ENCODE results near the gene SARNP.

Gene SARNP

DNA sequence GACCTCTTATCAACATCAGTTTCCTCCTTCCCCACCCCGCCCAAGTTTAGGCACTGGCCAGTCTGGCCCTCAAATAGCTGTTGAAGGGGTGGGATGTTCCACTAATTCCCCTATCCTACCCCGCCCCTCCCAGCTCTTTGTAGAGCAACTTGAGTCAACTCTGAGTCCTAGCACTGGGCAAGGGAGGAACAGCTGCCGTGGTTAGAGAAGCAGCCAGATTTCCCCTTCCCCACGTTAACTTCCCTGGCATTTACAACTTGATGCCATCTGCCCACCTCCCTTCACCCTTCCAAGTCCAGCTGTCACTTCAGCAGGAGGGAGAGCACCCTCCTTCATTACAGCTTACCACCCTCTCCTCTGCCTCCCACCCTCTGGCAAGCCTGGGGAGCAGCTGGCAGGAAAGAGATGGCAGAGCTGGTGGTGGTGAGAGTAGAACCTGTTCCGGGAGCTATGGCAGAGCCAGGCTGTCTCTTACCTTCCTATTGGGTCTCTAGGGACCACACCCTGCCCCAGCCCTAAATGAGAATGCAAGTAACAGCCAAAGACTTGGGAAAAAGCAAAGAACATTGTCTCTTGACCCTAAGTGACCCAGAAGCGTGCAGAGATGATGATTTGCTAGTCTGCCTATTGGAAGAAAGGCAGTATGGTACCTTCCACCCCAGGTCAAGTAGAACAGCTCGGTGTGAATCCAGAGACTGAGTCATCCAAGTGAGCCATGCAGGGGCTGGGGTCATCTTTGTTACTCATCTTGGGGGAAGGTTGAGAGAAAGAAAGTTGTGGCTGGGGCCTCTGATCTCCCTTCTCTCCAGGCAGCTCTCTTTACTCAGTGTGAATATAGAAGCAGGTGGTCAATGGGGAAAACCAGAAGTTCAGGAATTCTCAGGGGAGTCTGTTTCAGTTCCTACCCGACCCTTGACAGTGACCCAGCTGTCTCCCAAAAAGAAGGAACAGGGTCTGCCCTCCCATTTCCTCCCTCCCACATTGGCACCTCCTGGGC is 100.2 kb downstream of the SARNP start:
- in situ Hi-C loops (cut with MboI; ENCODE audit: low sequenced_read_pairs, unreplicated experiment) = no loop called here
- TF ChIP-seq, protein P1, sequence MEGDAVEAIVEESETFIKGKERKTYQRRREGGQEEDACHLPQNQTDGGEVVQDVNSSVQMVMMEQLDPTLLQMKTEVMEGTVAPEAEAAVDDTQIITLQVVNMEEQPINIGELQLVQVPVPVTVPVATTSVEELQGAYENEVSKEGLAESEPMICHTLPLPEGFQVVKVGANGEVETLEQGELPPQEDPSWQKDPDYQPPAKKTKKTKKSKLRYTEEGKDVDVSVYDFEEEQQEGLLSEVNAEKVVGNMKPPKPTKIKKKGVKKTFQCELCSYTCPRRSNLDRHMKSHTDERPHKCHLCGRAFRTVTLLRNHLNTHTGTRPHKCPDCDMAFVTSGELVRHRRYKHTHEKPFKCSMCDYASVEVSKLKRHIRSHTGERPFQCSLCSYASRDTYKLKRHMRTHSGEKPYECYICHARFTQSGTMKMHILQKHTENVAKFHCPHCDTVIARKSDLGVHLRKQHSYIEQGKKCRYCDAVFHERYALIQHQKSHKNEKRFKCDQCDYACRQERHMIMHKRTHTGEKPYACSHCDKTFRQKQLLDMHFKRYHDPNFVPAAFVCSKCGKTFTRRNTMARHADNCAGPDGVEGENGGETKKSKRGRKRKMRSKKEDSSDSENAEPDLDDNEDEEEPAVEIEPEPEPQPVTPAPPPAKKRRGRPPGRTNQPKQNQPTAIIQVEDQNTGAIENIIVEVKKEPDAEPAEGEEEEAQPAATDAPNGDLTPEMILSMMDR (IDR thresholded peaks at IDR 0.05; ENCODE audit: borderline replicate concordance, control extremely low read depth, extremely low read depth, insufficient read depth, missing control alignments) = no peak
- DNase-seq (ENCODE audit: low spot score) = no peak

DNA sequence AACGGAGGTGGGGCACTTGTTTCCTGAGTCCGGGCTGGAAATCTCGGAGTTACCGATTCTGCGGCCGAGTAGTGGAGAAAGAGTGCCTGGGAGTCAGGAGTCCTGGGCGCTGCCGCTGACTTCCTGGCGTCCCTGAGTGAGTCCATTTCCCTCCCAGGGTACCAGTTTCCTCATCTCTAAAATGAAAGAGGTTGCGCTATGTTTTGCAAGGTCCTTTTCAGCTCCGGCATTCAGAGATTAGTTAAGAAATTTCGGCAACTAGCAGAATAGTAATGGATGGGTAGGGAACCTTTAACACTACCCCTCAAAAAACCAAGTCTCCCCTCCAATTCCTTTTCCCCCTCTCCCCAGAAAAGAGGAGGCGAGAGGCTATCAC is 101.0 kb downstream of the SARNP start:
- in situ Hi-C loops (cut with MboI; ENCODE audit: low sequenced_read_pairs, unreplicated experiment) = no loop called here
- no peak for DNase-seq (ENCODE audit: low spot score)
- TF ChIP-seq, protein P1 (IDR thresholded peaks at IDR 0.05; ENCODE audit: borderline replicate concordance, control extremely low read depth, extremely low read depth, insufficient read depth, missing control alignments) = no peak

DNA sequence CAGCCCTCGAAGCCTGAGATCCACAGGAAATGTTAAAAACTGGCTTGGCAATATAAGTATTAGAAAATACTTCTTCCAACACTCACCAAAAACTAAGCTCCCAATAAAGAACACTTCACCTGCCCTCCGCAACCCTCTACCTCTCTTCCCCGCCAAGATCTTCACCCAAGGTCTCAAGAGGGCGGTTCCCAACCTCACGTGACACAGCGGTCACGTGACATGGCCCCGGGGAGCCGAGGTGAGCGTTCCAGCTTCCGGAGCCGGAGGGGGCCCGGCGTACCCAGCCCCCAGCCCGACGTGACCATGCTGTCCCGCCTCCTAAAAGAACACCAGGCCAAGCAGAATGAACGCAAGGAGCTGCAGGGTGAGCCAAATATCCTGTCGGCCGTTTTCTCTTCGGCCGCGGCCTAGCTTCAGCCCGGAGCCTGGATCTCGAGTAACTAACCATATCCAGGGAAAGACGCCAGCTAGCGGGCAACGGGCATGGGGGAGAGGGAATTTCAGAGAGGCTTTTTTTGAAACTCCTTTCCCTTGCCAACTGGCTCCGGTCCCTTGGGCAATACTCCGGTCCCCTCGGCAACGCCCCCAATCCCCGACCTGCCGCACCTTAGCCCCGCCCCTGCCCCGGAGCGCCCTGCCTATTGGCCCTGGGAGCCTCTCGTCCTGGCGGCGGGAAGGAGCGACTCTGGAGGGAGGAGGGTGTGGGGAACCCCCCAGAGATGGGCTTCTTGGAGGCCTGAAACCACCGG is 101.5 kb downstream of the SARNP start, which contains the start of gene BLOC1S1:
TSS of gene BLOC1S1 (plus strand) at position 214 of the 749 bp plus-strand sequence. CDS start at position 220, 6 bp downstream.
- TF ChIP-seq, protein P1 (IDR thresholded peaks at IDR 0.05; ENCODE audit: borderline replicate concordance, control extremely low read depth, extremely low read depth, insufficient read depth, missing control alignments) = no peak
- DNase-seq (ENCODE audit: low spot score) = peak; percentile 96
- in situ Hi-C loops (cut with MboI; ENCODE audit: low sequenced_read_pairs, unreplicated experiment) = no loop called here

DNA sequence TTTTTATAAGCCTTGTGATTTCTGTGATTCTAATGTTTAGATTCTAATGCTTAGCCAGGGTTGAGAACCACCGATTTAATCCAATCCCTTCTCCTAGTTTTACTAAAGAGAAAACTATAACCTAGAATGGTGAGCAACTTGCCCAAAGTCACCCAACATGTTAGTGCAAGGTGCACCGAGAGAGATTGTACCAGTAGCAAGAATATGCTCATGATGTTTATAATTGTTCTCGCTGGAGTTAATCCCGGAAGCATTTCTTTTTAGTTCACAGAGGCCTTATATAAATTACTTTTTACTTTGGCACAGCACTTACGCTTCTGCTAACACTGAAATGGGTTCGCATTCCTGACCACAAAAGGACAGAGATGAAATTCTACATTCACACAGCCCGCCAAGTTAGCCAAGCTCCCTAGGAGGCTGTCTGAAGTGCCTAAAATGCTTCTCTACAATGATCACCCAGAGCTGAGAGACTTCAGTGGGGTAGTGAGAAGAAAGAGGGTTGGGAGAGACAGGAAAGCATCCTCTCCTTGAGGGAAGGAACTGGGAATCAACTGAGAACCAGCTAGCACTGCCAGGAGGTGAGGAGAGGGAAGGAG is 102.3 kb downstream of the SARNP start:
- in situ Hi-C loops (cut with MboI; ENCODE audit: low sequenced_read_pairs, unreplicated experiment) = no loop called here
- DNase-seq (ENCODE audit: low spot score) = no peak
- TF ChIP-seq, protein P1 (IDR thresholded peaks at IDR 0.05; ENCODE audit: borderline replicate concordance, control extremely low read depth, extremely low read depth, insufficient read depth, missing control alignments) = no peak

DNA sequence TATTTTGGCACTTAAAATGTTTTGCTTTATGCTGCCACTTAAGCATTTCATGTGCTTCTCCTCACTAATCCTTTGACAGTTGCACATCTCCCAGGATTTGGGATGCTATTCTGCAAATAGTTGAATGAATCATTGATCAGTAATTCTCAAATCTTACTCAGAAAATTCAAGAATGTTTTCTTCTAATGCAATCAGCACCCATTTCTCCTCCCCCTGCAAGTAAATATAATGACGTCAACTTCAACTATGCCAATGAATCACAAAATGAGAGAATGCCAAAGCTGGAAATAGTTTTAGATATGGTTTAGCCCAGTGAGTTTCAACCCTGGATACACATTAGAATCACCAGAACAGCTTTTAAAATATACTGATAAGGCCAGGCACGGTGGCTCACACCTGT is 103.8 kb downstream of the SARNP start:
- no peak for DNase-seq (ENCODE audit: low spot score)
- TF ChIP-seq, protein P1 (IDR thresholded peaks at IDR 0.05; ENCODE audit: borderline replicate concordance, control extremely low read depth, extremely low read depth, insufficient read depth, missing control alignments) = no peak
- in situ Hi-C loops (cut with MboI; ENCODE audit: low sequenced_read_pairs, unreplicated experiment) = no loop called here

Data from GM13976 (cell line).